ENCODE results near the gene CIP2A. TPM values are rescaled to one million over a fixed set of nuclear protein-coding genes. Genes with fewer than 3 reads are reported as not detected.

Gene CIP2A
- total RNA-seq: 26.1 TPM

GRCh38 chr3:108589081-108589997, at the start of gene CIP2A, which contains the start of gene DZIP3:
CIP2A (minus strand) TSS chr3:108589438; CDS start chr3:108589375, 63 bp downstream.
DZIP3 (plus strand) TSS chr3:108589722; CDS start chr3:108605407, 15,685 bp downstream.

GRCh38 chr3:108510496-108510895, 78.7 kb downstream of the CIP2A start, which contains the start of gene MYH15:
MYH15 (minus strand) TSS chr3:108510596; CDS start chr3:108510530, 66 bp downstream.

Small RNA genes within 50 kb of the gene (small RNA-seq; reads per million reads assigned to genes)
- not detected for gene RF00156

Other genes with a start within 250 kb of the CIP2A start
- 1.2 TPM for gene MYH15, start 78.8 kb downstream of the CIP2A start, total RNA-seq
- gene DZIP3, start 284 bp upstream of the CIP2A start, total RNA-seq: 84.0 TPM
- gene RETNLB, start 168.0 kb upstream of the CIP2A start, total RNA-seq: not detected
- not detected for gene TRAT1, start 233.3 kb upstream of the CIP2A start, total RNA-seq

Measured in diencephalon (tissue), 1 donor.